ENCODE data around the gene SKAP2.

Gene SKAP2

DNA sequence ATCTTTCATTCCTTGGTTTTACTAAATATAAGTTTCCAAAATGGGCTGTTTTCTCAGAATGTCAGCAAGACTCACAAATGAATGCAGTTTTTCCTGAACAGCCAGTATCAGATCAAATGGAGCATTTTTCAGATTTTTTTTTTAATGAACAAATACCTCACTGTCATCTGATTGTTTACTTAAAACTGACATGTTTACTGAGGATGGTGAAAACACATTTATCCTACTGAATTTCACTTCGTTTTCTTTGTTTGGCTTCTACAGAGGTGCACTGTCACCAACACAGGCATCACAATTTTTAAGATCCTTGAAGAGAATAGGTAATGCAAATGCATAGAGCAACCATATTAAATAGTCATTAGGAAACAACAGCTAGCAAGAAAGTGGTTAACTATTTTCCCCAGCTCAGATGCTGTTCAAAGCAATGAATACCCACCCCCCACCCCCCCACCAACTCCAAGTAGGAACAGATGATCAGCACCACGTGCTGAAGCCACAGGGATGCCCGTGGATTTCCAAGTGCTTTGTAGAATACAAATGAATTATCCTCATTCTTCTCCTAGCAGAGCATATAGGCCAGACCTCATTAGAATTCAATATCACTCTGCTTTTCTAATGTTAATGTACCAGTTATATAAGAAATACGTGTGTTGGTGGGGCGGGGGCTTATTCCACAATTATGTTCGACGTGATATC lies 205.9 kb downstream of the SKAP2 start:
- no peak for DNase-seq

- no peak for DNase-seq
Measured at GRCh38 chr7:26657686-26658388, 206.6 kb downstream of the SKAP2 start.

- no peak for DNase-seq
Measured at GRCh38 chr7:26657206-26657641, 207.2 kb downstream of the SKAP2 start.

GRCh38 chr7:26656735-26657134 lies 207.7 kb downstream of the SKAP2 start:
- DNase-seq = no peak

GRCh38 chr7:26655781-26656180 lies 208.6 kb downstream of the SKAP2 start:
- no peak for DNase-seq

GRCh38 chr7:26653430-26654399 lies 210.7 kb downstream of the SKAP2 start:
- DNase-seq = no peak

- no peak for DNase-seq
Measured at GRCh38 chr7:26652401-26653100, 211.8 kb downstream of the SKAP2 start.

DNA sequence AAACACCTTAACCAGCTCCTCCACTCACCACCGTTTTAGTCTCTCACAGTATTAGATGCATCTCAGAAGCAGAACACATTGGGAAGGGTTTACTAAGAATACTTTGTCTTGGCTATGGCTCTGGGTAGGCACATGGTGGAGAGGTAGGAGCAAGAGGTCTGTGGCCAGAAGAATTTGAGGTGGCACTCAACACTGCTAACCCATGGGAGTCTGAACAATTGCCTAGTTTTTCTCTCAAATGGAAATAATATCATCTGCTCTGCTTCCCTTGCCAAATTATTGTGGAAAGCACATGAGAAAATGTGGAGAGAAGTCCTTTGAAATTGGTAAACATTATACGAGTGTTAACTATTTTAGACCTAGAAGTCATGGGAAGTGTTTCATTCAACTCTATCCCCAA lies 214.3 kb downstream of the SKAP2 start:
- DNase-seq = no peak

DNA sequence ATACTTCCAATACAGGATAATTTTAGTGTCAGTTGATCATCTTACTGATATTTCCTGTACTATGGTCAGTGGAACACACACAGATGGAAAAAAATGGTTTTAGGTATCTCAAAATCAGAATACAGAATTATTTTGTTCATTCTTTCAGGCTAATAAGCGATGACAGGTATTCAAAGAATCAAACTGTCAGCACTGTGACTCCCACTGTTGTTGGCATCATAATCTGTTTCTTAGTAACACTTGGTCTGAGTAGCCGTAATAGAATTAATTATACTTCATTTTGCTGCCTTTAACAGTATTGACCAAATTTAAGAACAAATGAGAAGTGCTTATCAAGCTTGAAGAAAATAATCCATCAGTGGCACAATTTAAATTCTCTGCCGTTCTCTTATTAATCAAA lies 215.0 kb downstream of the SKAP2 start:
- DNase-seq = no peak

- no peak for DNase-seq
Measured at GRCh38 chr7:26648554-26648953, 215.8 kb downstream of the SKAP2 start.

- no peak for DNase-seq
Measured at GRCh38 chr7:26646336-26647048, 217.9 kb downstream of the SKAP2 start.

DNA sequence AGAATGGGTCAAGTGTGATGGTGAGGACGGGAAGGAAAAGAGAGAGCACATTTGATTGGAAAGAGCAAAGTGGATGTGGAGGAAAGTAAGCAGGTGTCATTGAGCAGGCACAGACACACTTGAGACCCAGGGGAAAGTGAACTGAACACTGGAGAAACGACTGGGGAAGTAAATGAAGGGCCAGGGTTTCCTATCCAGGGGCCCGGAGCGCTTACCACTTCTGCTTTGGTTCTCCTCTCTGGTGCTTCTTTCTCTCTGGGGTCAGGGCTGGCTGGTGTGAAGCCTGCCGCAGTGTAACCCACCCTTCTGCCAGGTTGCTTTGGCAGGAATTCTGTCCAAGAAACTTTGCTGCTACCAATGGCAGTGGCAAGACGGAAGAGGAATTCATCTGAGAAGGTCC lies 219.3 kb downstream of the SKAP2 start:
- no peak for DNase-seq

- no peak for DNase-seq
Measured at GRCh38 chr7:26642416-26642815, 222.0 kb downstream of the SKAP2 start.

DNA sequence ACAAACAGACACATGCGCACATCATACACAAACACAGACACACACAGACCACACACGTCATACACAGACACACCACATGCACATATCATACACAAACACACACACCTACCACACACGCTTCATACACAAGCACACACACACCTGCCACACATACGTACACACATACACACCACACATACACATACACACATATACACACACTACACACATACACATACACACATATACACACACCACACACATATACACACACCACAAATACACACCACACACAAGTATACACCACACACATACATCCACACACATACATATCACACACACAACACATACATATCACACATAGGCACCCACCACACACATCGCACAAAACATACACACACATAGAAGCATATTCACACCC lies 224.7 kb downstream of the SKAP2 start:
- no peak for DNase-seq

- no peak for DNase-seq
Measured at GRCh38 chr7:26639111-26639510, 225.3 kb downstream of the SKAP2 start.

- no peak for DNase-seq
Measured at GRCh38 chr7:26638140-26638539, 226.2 kb downstream of the SKAP2 start.

DNA sequence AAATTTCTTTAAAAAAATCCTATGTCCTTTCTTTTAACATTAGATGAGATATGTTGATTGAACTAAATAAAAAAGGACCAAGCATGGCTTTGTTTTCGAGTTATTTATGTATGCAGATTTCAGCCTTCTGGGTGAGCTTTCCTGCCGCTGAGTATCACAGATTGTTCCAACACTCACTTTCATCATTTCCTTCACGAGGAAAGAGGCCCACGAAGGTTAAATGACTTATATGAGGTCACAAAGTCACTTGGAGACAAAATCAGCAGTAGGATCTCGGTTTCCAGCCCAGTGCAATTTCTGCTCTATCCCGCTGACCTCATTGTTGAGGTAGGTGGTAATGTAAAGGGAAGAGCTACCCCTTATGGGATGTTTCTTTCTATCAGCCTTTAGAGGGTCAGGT lies 226.8 kb downstream of the SKAP2 start:
- DNase-seq = no peak

- DNase-seq = no peak
Measured at GRCh38 chr7:26636808-26637207, 227.6 kb downstream of the SKAP2 start.

GRCh38 chr7:26633557-26633956 lies 230.8 kb downstream of the SKAP2 start:
- DNase-seq = no peak

- no peak for DNase-seq
Measured at GRCh38 chr7:26631601-26632000, 232.8 kb downstream of the SKAP2 start.

- DNase-seq = no peak
Measured at GRCh38 chr7:26630941-26631580, 233.3 kb downstream of the SKAP2 start.

DNA sequence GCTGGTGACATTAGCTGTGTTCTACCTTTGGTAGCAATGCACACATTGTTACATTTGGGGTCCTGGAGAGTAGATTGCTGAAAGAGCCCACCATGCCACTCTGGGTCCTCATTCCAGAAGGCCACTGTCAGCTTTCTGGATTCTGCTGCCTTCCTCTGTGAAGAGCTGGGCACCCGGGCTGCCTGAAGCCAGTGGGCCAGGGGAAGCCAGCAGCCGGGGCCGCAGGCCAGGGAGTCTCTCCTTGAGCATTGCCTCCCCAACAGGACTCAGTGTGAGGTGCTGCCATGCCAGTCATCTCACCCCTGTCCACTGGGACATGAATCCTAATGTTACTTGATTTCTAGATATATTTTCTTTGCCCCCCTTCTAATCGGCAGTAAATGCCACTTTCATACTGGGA lies 234.0 kb downstream of the SKAP2 start:
- DNase-seq = no peak

Data from T1000 (cell line).